HepG2 (cell line): ENCODE results near the gene CGNL1. TPM values are rescaled to one million over a fixed set of nuclear protein-coding genes. Genes with fewer than 3 reads are reported as not detected.
A peak's percentile ranks its signal among the peaks of the same experiment; 100 is the strongest.

Source experiments
- ATAC-seq: fragments of 200-7000 bp; cut with Tn5 transposase; 3 replicates; pipeline ENCODE4 v1.9.1; 2020; ENCODE audit warnings: mild to moderate bottlenecking, moderate library complexity
- BruUV-seq: library from RNA; stranded (reverse); fragments of 400-500 nt; replicated peaks from 2 replicates; lab custom pipeline; 2021; lab: Mats Ljungman, UMichigan
- CTCF ChIA-PET: fragments of 300-600 bp; formaldehyde crosslinking; extraction: SDS; loops from one replicate; lab custom pipeline; 2021; ENCODE audit warnings: low total read pairs, inconsistent platforms, low intra/inter-chr PET ratio; lab: Yijun Ruan, JAX
- POLR2A ChIA-PET: fragments of 350-600 bp; sonication (Branson Sonifier 250); formaldehyde crosslinking; loops from one replicate; lab custom pipeline; 2020; ENCODE audit warnings: antibody characterized with exemption, inconsistent platforms; lab: Yijun Ruan, JAX
- DNase-seq: peaks from one replicate; pipeline ENCODE4 v3.0.0-alpha.2; 2015; ENCODE audit warnings: low spot score
- FAIRE-seq: peaks from 3 replicates; lab custom pipeline; 2011; peaks lifted over from hg19 to GRCh38; lab: Jason Lieb, UNC
- H2AFZ ChIP-seq: one replicate; pipeline ENCODE4 v1.6.1; 2011; ENCODE audit warnings: low read length, inconsistent platforms
- H3K27ac ChIP-seq: fragments of 300-600 bp; 3 replicates; pipeline ENCODE4 v1.8.0; 2011; ENCODE audit warnings: mixed run types, mild to moderate bottlenecking, mixed read lengths, low read length, inconsistent platforms; ENCODE audit not compliant: insufficient read depth; ENCODE audit errors: extremely low read length
- H3K27me3 ChIP-seq, 2 experiments: fragments of 200-600 bp in 1 of 2; 2 replicates in 1 of 2; 3 replicates in 1 of 2; pipeline versions ENCODE4 v1.6.0 to v1.8.0; 2011; ENCODE audit warnings: low read length in 2 of 2, mild to moderate bottlenecking in 2 of 2, moderate library complexity in 2 of 2, inconsistent platforms in 1 of 2; ENCODE audit not compliant: insufficient read depth in 2 of 2, control insufficient read depth in 1 of 2
- H3K36me3 ChIP-seq, 2 experiments: fragments of 200-600 bp in 1 of 2; replicated peaks in 1 of 2; 2 replicates in 1 of 2; 3 replicates in 1 of 2; pipeline versions ENCODE4 v1.5.1 to v1.8.0; 2011; ENCODE audit warnings: low read length in 2 of 2, inconsistent platforms in 1 of 2; ENCODE audit not compliant: insufficient read depth in 2 of 2, control insufficient read depth in 1 of 2
- H3K4me1 ChIP-seq: 2 replicates; pipeline ENCODE4 v1.5.1; 2012; ENCODE audit warnings: low read length, inconsistent platforms; ENCODE audit not compliant: insufficient read depth
- H3K4me2 ChIP-seq: 2 replicates; pipeline ENCODE4 v1.6.0; 2011; ENCODE audit warnings: low read depth, low read length, inconsistent platforms
- H3K4me3 ChIP-seq, 3 experiments: fragments of 200-600 bp in 1 of 3; sonication (generic), shearing (Covaris generic) in 1 of 3; replicated peaks in 1 of 3; 2 replicates each; pipeline ENCODE4 v1.5.1; 2011 to 2016; ENCODE audit warnings: low read length in 3 of 3, inconsistent platforms in 2 of 3, low read depth in 2 of 3, mild to moderate bottlenecking in 2 of 3, control low read depth in 1 of 3, mixed read lengths in 1 of 3; ENCODE audit not compliant: insufficient read depth in 1 of 3
- H3K79me2 ChIP-seq: one replicate; pipeline ENCODE4 v1.6.1; 2011; ENCODE audit warnings: low read length, inconsistent platforms; ENCODE audit not compliant: insufficient read depth
- H3K9ac ChIP-seq: 2 replicates; pipeline ENCODE4 v1.6.0; 2011; ENCODE audit warnings: mild to moderate bottlenecking, low read depth, low read length, inconsistent platforms; ENCODE audit not compliant: insufficient read depth
- H3K9me3 ChIP-seq: 2 replicates; pipeline ENCODE4 v1.5.1; 2012; ENCODE audit warnings: mild to moderate bottlenecking, low read length
- H4K20me1 ChIP-seq: 2 replicates; pipeline ENCODE4 v1.6.0; 2011; ENCODE audit warnings: inconsistent platforms, mild to moderate bottlenecking, low read length, moderate library complexity; ENCODE audit not compliant: insufficient read depth
- CBX5 ChIP-seq: sonication (generic); formaldehyde crosslinking; IDR thresholded peaks from 2 replicates; pipeline ENCODE4 v1.4.0; 2020; ENCODE audit warnings: missing genetic modification reagents, borderline replicate concordance
- MYC ChIP-seq: sonication (generic); formaldehyde crosslinking; IDR thresholded peaks from 2 replicates; pipeline ENCODE4 v1.9.0; 2021; ENCODE audit warnings: missing genetic modification reagents, borderline replicate concordance
- SETDB1 ChIP-seq: sonication (generic); formaldehyde crosslinking; IDR thresholded peaks from 2 replicates; pipeline ENCODE4 v1.5.1; 2020; ENCODE audit warnings: missing genetic modification reagents, mild to moderate bottlenecking, borderline replicate concordance
- ZNF20 ChIP-seq: sonication (generic); formaldehyde crosslinking; IDR thresholded peaks from 2 replicates; pipeline ENCODE4 v1.4.0; 2020; ENCODE audit warnings: mild to moderate bottlenecking, moderate library complexity, missing genetic modification reagents
- ZNF232 ChIP-seq: sonication (generic); formaldehyde crosslinking; IDR thresholded peaks from 2 replicates; pipeline ENCODE4 v1.4.0; 2020; ENCODE audit warnings: missing genetic modification reagents, borderline replicate concordance
- WGBS: methylation state at CpG from one replicate; pipeline ENCODE4 v1.1.6; 2017; ENCODE audit warnings: low lambda C conversion rate; 5-methylcytosine and 5-hydroxymethylcytosine counted together
- in situ Hi-C: cut with HindIII; loops from 2 replicates; pipeline ENCODE4 v1.10.0; 2017; ENCODE audit warnings: low pct_unique_long_range_greater_than_20kb; ENCODE audit not compliant: extremely low pct_ligation_motif_present
- intact Hi-C: fragments of 100-400 bp; cut with micrococcal nuclease; formaldehyde crosslinking; loops from one replicate; pipeline ENCODE4 v1.10.0; 2022; ENCODE audit not compliant: unreplicated experiment
- polyA plus RNA-seq, 8 experiments: library from polyadenylated mRNA; depleted of rRNA in 3 of 8; stranded (reverse) in 7 of 8; unstranded in 1 of 8; fragments of >200 nt; fragmentation: Illumina TruSeq in 4 of 8; extraction: Trizol in 4 of 8; gene quantifications; 2 replicates each; pipeline versions ENCODE4 v1.2.1 to v1.2.3, GENCODE V29; 2011 to 2016; ENCODE audit warnings: low read depth in 4 of 8, missing spikeins in 1 of 8, mixed read lengths in 1 of 8; ENCODE audit not compliant: insufficient read depth in 1 of 8
- total RNA-seq, 5 experiments: library from RNA; depleted of rRNA; stranded (reverse); fragments of >200 nt; fragmentation: Illumina TruSeq; extraction: Trizol; gene quantifications; 2 replicates each; pipeline ENCODE4 v1.2.3, GENCODE V29; 2016; ENCODE audit warnings: low read depth in 1 of 5
- TF ChIP-seq, protein P1 (sequence below): sonication (generic); formaldehyde crosslinking; IDR thresholded peaks from 2 replicates; pipeline ENCODE4 v1.4.0; 2020; ENCODE audit warnings: missing genetic modification reagents, borderline replicate concordance
- TF ChIP-seq, protein P2 (sequence below): sonication (generic); formaldehyde crosslinking; IDR thresholded peaks from 2 replicates; pipeline ENCODE4 v1.5.0; 2020; ENCODE audit warnings: missing genetic modification reagents

CGNL1 gene
- total and polyA plus RNA-seq, 2 of the 13 experiments (the other 11 are each of a cell fraction or from before 2014, with no cell fraction given), result 5.6 to 15.6 TPM

DNA sequence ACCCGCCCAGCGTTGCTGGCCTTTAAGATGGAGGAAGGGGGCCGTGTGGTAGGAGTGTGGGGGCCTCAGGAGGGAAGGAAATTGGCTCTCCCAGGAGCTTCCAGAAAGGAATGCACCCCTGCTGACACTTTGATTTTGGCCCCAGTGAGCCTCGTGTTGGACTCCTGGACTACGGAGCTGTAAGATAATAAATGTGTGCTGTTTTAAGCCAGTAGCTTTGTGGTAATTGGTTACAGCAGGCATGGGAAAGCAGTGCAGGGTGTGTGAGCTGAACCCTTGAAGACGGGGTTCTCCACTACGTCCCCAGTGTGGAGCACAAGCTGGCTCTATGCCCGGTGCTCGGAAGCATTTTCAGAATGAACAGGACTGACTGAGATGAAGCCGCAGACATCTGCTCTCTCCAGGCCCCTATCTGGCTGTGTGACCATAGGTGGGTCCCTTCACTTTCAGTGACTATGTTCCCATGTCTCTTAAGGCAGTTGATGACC lies 22.9 kb upstream of the CGNL1 start:
- no TSS peak for BruUV-seq
- H3K9ac ChIP-seq, result 0 out of 2 replicates have a peak overlapping the region, but pooled peaks have one; percentile 53
- 27% methylated on average over 7 of the region's 10 CpGs for WGBS
- TF ChIP-seq MYC (0 out of 2 replicates have a peak, but pooled peaks have one; percentile 25), SETDB1 (CRISPR knock-in tag) (0 out of 2 replicates have a peak, but pooled peaks have one; percentile 5)
- TF ChIP-seq, protein P1, sequence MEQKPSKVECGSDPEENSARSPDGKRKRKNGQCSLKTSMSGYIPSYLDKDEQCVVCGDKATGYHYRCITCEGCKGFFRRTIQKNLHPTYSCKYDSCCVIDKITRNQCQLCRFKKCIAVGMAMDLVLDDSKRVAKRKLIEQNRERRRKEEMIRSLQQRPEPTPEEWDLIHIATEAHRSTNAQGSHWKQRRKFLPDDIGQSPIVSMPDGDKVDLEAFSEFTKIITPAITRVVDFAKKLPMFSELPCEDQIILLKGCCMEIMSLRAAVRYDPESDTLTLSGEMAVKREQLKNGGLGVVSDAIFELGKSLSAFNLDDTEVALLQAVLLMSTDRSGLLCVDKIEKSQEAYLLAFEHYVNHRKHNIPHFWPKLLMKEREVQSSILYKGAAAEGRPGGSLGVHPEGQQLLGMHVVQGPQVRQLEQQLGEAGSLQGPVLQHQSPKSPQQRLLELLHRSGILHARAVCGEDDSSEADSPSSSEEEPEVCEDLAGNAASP (CRISPR knock-in tag), result no peak
- ChIA-PET CTCF (no interaction called here), POLR2A (interaction anchor here (1.1 kb wide), 1 partner anchor 125 kb away, joined by 4 read pairs; no protein-coding TSS in a partner anchor)
- intact Hi-C loops, result no loop called here
- H3K4me1 ChIP-seq, result peaks cover 32% of the 10 kb centered on the region
- in situ Hi-C loops, result no loop called here
- H2AFZ ChIP-seq, result peak overlapping the region; percentile 67
- H3K27me3 ChIP-seq, result peaks cover 0 to 1% of the 10 kb centered on the region in 2 experiments; a peak in 1 of 5 replicates
- H3K9me3 ChIP-seq, result no peaks in the 10 kb centered on the region
- H4K20me1 ChIP-seq, result no peaks in the 10 kb centered on the region
- peak overlapping the region in 2 of 3 experiments; percentile 35 to 59; a peak in 3 of 6 replicates for H3K4me3 ChIP-seq
- peak; percentile 34 for ATAC-seq
- DNase-seq, result no peak
- no peak overlapping the region for H3K27ac ChIP-seq
- no peaks in the 10 kb centered on the region for H3K36me3 ChIP-seq
- no peaks in the 10 kb centered on the region for H3K79me2 ChIP-seq
- H3K4me2 ChIP-seq, result peak overlapping the region; percentile 93
- no peak for FAIRE-seq

DNA sequence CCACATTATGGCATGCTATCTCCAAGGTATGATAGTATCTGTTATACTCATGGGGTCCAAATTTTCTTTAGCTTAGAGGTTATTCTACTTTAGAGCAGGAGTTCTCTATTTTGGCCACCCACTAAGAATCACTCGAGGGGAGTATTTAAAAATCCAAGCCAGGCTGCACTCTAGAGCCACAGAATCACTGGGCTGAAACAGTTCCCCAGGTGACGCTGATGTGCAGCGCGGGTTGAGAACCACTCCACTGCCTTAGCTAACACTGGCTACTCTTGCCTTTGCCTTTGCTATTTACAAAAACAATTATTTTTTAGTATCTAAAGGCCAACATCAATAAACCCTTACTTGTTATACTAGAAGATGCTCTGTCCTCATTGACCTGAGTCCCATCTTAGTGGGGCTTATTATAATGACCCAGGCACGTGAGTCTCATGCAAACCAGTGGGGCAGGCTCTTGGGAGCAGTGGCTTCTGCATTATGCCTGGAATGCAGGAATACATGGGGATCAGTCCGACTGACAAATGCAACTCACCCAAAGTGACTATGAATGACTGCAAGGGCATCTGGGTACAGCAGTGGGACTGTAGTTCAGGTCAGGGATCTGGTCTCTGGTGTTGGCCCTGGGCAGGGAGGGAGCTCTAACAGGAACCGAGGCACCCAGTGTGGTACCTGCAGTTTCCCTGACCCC lies 21.7 kb upstream of the CGNL1 start:
- no peak overlapping the region for H2AFZ ChIP-seq
- no peaks in the 10 kb centered on the region for H3K36me3 ChIP-seq
- H3K27ac ChIP-seq, result no peak overlapping the region
- 66% methylated on average over 5 of the region's 7 CpGs for WGBS
- no peak overlapping the region for H3K4me3 ChIP-seq
- no peak for ATAC-seq
- peaks cover 38% of the 10 kb centered on the region for H3K4me1 ChIP-seq
- in situ Hi-C loops (no loop called here), intact Hi-C loops (no loop called here)
- no peak overlapping the region for H3K4me2 ChIP-seq
- no peak for FAIRE-seq
- H3K9me3 ChIP-seq, result no peaks in the 10 kb centered on the region
- BruUV-seq, result no TSS peak
- peaks cover 0 to 1% of the 10 kb centered on the region in 2 experiments; a peak in 1 of 5 replicates for H3K27me3 ChIP-seq
- H3K9ac ChIP-seq, result no peak overlapping the region
- TF ChIP-seq, protein P2, sequence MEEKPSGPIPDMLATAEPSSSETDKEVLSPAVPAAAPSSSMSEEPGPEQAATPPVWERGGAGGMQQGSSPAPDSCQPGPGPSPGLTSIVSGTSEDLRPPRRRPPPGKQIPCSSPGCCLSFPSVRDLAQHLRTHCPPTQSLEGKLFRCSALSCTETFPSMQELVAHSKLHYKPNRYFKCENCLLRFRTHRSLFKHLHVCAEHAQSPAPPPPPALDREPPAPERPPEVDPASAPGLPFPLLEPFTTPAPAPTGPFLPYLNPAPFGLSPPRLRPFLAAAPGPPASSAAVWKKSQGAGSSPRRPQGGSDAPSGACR (CRISPR knock-in tag), result no peak
- no peak for TF ChIP-seq ZNF232
- no peak for TF ChIP-seq CBX5 (CRISPR knock-in tag)
- no peak for TF ChIP-seq ZNF20 (CRISPR knock-in tag)
- no peaks in the 10 kb centered on the region for H3K79me2 ChIP-seq
- POLR2A ChIA-PET, result no interaction called here
- H4K20me1 ChIP-seq, result no peaks in the 10 kb centered on the region
- CTCF ChIA-PET, result no interaction called here
- no peak for DNase-seq
